ENCODE results near the gene NDUFV3. TPM values are rescaled to one million over a fixed set of nuclear protein-coding genes. Genes with fewer than 3 reads are reported as not detected.

Gene NDUFV3
- total RNA-seq, 2 experiments from 2014 or later: 29.0 to 29.8 TPM

DNA sequence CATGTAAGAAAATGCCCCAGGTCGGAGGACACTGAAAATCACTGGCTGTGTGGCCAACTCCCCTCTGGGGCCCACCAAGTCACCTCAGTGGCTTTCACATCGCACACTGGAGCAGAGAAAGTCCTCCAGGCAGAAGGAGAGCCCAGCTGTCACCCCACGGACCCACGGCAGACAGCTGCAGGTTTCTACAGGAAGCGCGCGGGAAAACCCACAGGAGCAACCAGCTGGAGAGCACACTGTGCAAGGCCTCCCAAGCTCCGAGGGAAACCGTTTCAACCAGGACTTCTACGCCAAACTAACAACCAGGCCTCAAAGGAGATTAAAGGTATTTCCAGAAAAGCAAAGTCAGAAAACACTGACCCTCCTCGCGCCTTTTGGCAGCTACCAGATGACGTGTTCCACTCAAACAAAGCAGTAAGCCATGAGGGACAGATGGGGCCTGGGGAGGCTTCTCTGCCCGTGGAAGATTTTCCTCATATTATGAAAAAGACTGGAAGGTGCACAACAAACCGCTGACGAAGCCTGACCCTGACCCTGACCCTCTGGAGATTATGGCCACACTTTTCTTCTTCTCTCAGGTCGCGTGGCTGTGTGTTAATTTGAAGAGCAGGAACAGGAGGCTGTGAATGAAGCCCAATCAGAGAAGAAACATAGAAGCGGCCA lies 34.8 kb upstream of the NDUFV3 start:
- Mint-ChIP-seq H3K9me3 (no peaks in the 10 kb centered on the region), H3K4me1 (ENCODE audit: low read depth) (no peaks in the 10 kb centered on the region), H3K27ac (no peak overlapping the region), H3K4me3 (no peak overlapping the region), H3K27me3 (no peaks in the 10 kb centered on the region), H3K36me3 (ENCODE audit: low read depth) (peaks cover 46% of the 10 kb centered on the region)
- DNase-seq (no peak), ATAC-seq (no peak)
- CTCF ChIA-PET: no interaction called here
- intact Hi-C loops (cut with micrococcal nuclease): no loop called here
- POLR2A ChIA-PET: interaction anchor here (1.6 kb wide), 1 partner anchor 12 kb away, joined by 14 read pairs; no protein-coding TSS in a partner anchor
- TF ChIP-seq, protein P1, sequence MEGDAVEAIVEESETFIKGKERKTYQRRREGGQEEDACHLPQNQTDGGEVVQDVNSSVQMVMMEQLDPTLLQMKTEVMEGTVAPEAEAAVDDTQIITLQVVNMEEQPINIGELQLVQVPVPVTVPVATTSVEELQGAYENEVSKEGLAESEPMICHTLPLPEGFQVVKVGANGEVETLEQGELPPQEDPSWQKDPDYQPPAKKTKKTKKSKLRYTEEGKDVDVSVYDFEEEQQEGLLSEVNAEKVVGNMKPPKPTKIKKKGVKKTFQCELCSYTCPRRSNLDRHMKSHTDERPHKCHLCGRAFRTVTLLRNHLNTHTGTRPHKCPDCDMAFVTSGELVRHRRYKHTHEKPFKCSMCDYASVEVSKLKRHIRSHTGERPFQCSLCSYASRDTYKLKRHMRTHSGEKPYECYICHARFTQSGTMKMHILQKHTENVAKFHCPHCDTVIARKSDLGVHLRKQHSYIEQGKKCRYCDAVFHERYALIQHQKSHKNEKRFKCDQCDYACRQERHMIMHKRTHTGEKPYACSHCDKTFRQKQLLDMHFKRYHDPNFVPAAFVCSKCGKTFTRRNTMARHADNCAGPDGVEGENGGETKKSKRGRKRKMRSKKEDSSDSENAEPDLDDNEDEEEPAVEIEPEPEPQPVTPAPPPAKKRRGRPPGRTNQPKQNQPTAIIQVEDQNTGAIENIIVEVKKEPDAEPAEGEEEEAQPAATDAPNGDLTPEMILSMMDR (IDR thresholded peaks at IDR 0.05): no peak

DNA sequence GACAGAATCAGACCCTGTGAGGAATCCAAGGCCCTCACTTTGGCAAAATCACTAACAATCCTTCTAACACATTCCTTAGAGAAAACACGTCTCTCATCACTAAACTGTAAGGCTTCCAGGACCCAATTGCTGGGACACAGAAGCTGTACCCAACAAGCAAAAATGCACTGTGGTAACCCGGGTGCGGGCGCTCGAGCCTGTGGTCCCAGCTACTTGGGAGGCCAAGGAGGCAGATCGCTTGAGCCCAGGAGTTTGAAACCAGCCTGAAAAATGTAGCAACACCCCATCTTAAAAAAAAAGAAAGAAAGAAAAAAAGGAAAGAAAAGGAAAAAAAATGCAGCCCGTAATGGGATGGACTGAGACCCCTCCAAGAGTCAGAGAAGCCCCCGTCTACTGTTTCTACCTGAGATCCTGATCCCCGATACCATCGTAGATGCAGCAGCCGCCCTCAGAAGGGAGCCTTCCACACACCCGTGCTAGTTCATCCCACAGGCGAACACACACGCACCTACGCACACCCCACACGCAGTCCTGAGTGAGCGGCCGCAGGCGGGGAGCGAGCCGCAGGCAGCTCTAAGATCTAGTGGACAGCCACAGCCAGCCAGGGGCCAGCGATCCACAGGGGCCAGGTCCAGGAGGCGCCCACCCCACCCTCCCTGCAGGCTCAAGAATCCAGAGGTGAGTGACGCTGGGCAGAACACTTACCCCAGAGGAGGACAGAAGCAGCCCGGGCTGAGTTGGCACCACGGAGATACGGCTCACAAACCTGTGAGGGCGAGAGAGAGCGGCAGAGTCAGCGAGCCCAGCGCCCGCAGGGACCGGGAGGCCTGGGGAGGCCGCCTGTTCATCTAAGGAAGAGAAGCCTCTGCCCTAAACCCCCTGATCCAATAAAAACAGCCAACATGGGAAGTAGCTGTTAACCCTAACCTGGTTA lies 33.9 kb upstream of the NDUFV3 start:
- ChIA-PET POLR2A (interaction anchor here (1.3 to 1.6 kb wide), 2 partner anchors 9 to 11 kb away, joined by 3 to 14 read pairs; no protein-coding TSS in a partner anchor), CTCF (no interaction called here)
- Mint-ChIP-seq H3K4me1 (ENCODE audit: low read depth) (no peaks in the 10 kb centered on the region), H3K27ac (no peak overlapping the region), H3K4me3 (no peak overlapping the region), H3K36me3 (ENCODE audit: low read depth) (peaks cover 49% of the 10 kb centered on the region), H3K27me3 (no peaks in the 10 kb centered on the region), H3K9me3 (no peaks in the 10 kb centered on the region)
- ATAC-seq (no peak), DNase-seq (no peak)
- TF ChIP-seq, protein P1 (IDR thresholded peaks at IDR 0.05): no peak
- intact Hi-C loops (cut with micrococcal nuclease): no loop called here

DNA sequence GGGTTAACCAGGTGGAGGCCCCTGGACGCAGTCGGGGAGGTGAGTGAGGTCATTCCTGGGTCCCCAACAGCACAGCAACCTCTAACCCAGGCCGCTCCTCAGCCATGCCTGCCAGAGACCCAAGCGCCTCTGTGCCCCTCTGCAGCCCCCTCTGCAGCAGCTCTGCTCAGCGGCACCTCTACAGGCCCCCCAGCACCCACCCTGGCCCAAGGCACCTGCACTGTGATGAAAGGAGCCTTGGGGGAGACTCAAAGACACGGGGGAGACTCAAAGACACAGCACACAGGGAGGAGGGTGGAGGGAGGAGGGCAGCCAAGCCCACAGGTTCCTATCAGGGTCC lies 33.2 kb upstream of the NDUFV3 start:
- DNase-seq (no peak), ATAC-seq (no peak)
- Mint-ChIP-seq H3K4me1 (ENCODE audit: low read depth) (peaks cover 2% of the 10 kb centered on the region), H3K27me3 (no peaks in the 10 kb centered on the region), H3K27ac (no peak overlapping the region), H3K4me3 (no peak overlapping the region), H3K9me3 (no peaks in the 10 kb centered on the region), H3K36me3 (ENCODE audit: low read depth) (peaks cover 49% of the 10 kb centered on the region)
- TF ChIP-seq, protein P1 (IDR thresholded peaks at IDR 0.05): no peak
- ChIA-PET POLR2A (interaction anchor here (1.3 kb wide), 1 partner anchor 10 kb away, joined by 3 read pairs; no protein-coding TSS in a partner anchor), CTCF (no interaction called here)
- intact Hi-C loops (cut with micrococcal nuclease): no loop called here

DNA sequence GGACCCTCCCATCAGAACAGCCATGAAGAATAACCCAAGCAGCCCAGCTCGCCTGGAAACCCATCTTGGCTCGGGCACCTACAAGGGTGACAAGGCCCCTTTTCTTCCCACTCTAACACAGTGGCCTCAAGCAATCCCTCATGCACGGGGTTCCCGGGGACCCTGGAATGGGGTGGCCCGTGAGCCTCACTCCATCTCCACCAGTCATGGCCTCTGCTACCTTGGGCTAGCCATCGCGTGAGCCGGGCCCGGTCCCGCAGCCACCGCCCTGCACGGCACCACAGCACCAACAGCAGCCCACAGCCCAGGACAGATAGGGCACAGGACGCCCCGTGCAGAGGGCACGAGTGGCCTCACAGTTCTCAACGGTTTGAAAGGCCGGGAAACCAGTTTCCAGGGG lies 32.8 kb upstream of the NDUFV3 start:
- H3K4me1 Mint-ChIP-seq (ENCODE audit: low read depth): peaks cover 2% of the 10 kb centered on the region
- intact Hi-C loops (cut with micrococcal nuclease): no loop called here
- no peak overlapping the region for H3K4me3 Mint-ChIP-seq
- no peaks in the 10 kb centered on the region for H3K27me3 Mint-ChIP-seq
- no peak overlapping the region for H3K27ac Mint-ChIP-seq
- peaks cover 47% of the 10 kb centered on the region for H3K36me3 Mint-ChIP-seq (ENCODE audit: low read depth)
- POLR2A ChIA-PET: interaction anchor here (1.3 kb wide), 1 partner anchor 10 kb away, joined by 3 read pairs; no protein-coding TSS in a partner anchor
- ATAC-seq (no peak), DNase-seq (no peak)
- CTCF ChIA-PET: no interaction called here
- TF ChIP-seq, protein P1 (IDR thresholded peaks at IDR 0.05): no peak
- no peaks in the 10 kb centered on the region for H3K9me3 Mint-ChIP-seq

Measured in activated CD8-positive, alpha-beta T cell treated with anti-CD3 and anti-CD28 coated beads for 36 hours (primary cell).